ENCODE data around the gene FABP1.

FABP1 gene

GRCh38 chr2:88136817-88137216 lies 9.0 kb upstream of the FABP1 start:
- DNase-seq = no peak

- no peak for DNase-seq
These were observed 6.0 kb upstream of the FABP1 start for GRCh38 chr2:88133875-88134274.

GRCh38 chr2:88131999-88132368 lies 4.1 kb upstream of the FABP1 start:
- DNase-seq = no peak

GRCh38 chr2:88131201-88131998 lies 3.5 kb upstream of the FABP1 start:
- DNase-seq = no peak

GRCh38 chr2:88129313-88129959 lies 1.6 kb upstream of the FABP1 start:
- no peak for DNase-seq

GRCh38 chr2:88128654-88129312 lies 921 bp upstream of the FABP1 start:
- DNase-seq = no peak

GRCh38 chr2:88127638-88127887 lies 299 bp downstream of the FABP1 start:
- DNase-seq = no peak

- DNase-seq = no peak
These were observed 857 bp downstream of the FABP1 start for GRCh38 chr2:88126772-88127637.

- no peak for DNase-seq
These were observed 1.7 kb downstream of the FABP1 start for GRCh38 chr2:88125924-88126771.

- DNase-seq = no peak
These were observed 2.4 kb downstream of the FABP1 start for GRCh38 chr2:88125344-88125923.

GRCh38 chr2:88123975-88124917 lies 3.6 kb downstream of the FABP1 start:
- no peak for DNase-seq

GRCh38 chr2:88123164-88123974 lies 4.5 kb downstream of the FABP1 start:
- DNase-seq = no peak

- no peak for DNase-seq
These were observed 5.5 kb downstream of the FABP1 start for GRCh38 chr2:88122141-88122884.

GRCh38 chr2:88121678-88122077 lies 6.2 kb downstream of the FABP1 start:
- DNase-seq = no peak

- DNase-seq = no peak
These were observed 9.9 kb downstream of the FABP1 start for GRCh38 chr2:88117973-88118372.

GRCh38 chr2:88116669-88117432 lies 11.0 kb downstream of the FABP1 start:
- no peak for DNase-seq

- no peak for DNase-seq
These were observed 11.9 kb downstream of the FABP1 start for GRCh38 chr2:88115825-88116518.

GRCh38 chr2:88114889-88115288 lies 13.0 kb downstream of the FABP1 start:
- DNase-seq = no peak
